HEK293 (cell line): ENCODE results near the gene IDE.

Experiments used
- CTCF ChIA-PET: fragments of 350-600 bp; formaldehyde crosslinking; extraction: SDS; loops from one replicate; lab custom pipeline; 2021; ENCODE audit warnings: antibody characterized with exemption; lab: Yijun Ruan, JAX
- POLR2A ChIA-PET: fragments of 300-600 bp; formaldehyde crosslinking; extraction: SDS; loops from one replicate; lab custom pipeline; 2020; ENCODE audit warnings: antibody characterized with exemption, inconsistent platforms; lab: Yijun Ruan, JAX
- H3K27ac ChIP-seq: fragments of 200-500 bp; sonication (Bioruptor generic); 2 replicates; pipeline ENCODE4 v1.5.1; 2014; ENCODE audit warnings: low read depth, low read length, control low read depth, inconsistent platforms; ENCODE audit errors: extremely low read depth
- H3K36me3 ChIP-seq, 2 experiments: fragments of 200-500 bp in 1 of 2; sonication (Bioruptor generic) in 1 of 2; 1 replicate in 1 of 2; 2 replicates in 1 of 2; pipeline ENCODE4 v1.5.1; 2014 to 2017; ENCODE audit warnings: inconsistent platforms in 2 of 2, low read length in 2 of 2; ENCODE audit not compliant: control insufficient read depth in 2 of 2, insufficient read depth in 1 of 2
- H3K4me1 ChIP-seq: fragments of 200-500 bp; sonication (Bioruptor generic); 2 replicates; pipeline ENCODE4 v1.5.1; 2014; ENCODE audit warnings: mild to moderate bottlenecking, low read length, inconsistent platforms; ENCODE audit not compliant: control insufficient read depth, insufficient read depth
- H3K4me3 ChIP-seq: 2 replicates; pipeline ENCODE4 v1.5.1; 2011; ENCODE audit warnings: low read depth, mild to moderate bottlenecking, control low read depth, low read length, moderate library complexity
- H3K9me3 ChIP-seq: fragments of 200-500 bp; sonication (Bioruptor generic); 2 replicates; pipeline ENCODE4 v1.5.1; 2014; ENCODE audit warnings: low read depth, low read length, inconsistent platforms; ENCODE audit not compliant: control insufficient read depth, insufficient read depth
- GLI4 ChIP-seq: fragments of 450-650 bp; formaldehyde crosslinking; IDR thresholded peaks from 2 replicates; pipeline ENCODE4 v1.5.1; 2016; ENCODE audit warnings: missing biosample characterization, missing genetic modification characterization
- GLIS1 ChIP-seq: fragments of 450-650 bp; formaldehyde crosslinking; IDR thresholded peaks from 2 replicates; pipeline ENCODE4 v1.5.1; 2016; ENCODE audit warnings: missing biosample characterization, missing genetic modification characterization
- KLF1 ChIP-seq: fragments of 450-650 bp; formaldehyde crosslinking; IDR thresholded peaks from 2 replicates; pipeline ENCODE4 v1.5.1; 2016; ENCODE audit warnings: missing biosample characterization, missing genetic modification characterization
- MZF1 ChIP-seq: fragments of 450-650 bp; formaldehyde crosslinking; IDR thresholded peaks from 2 replicates; pipeline ENCODE4 v1.5.1; 2017; ENCODE audit warnings: missing biosample characterization, missing genetic modification characterization, borderline replicate concordance
- OSR2 ChIP-seq: fragments of 450-650 bp; formaldehyde crosslinking; IDR thresholded peaks from 2 replicates; pipeline ENCODE4 v1.5.1; 2016; ENCODE audit warnings: missing biosample characterization, missing genetic modification characterization
- PBX3 ChIP-seq: sonication (generic); formaldehyde crosslinking; IDR thresholded peaks from 2 replicates; pipeline ENCODE4 v1.8.1; 2022; ENCODE audit warnings: mild to moderate bottlenecking, moderate library complexity, missing genetic modification reagents
- SP2 ChIP-seq: fragments of 450-650 bp; formaldehyde crosslinking; IDR thresholded peaks from 2 replicates; pipeline ENCODE4 v1.5.1; 2016; ENCODE audit warnings: missing biosample characterization, missing genetic modification characterization
- SP3 ChIP-seq: fragments of 450-650 bp; formaldehyde crosslinking; IDR thresholded peaks from 2 replicates; pipeline ENCODE4 v1.5.1; 2016; ENCODE audit warnings: missing biosample characterization, missing genetic modification characterization
- ZBTB8A ChIP-seq: fragments of 450-650 bp; formaldehyde crosslinking; IDR thresholded peaks from 2 replicates; pipeline ENCODE4 v1.5.1; 2016; ENCODE audit warnings: missing biosample characterization, missing genetic modification characterization
- ZNF114 ChIP-seq: fragments of 450-650 bp; formaldehyde crosslinking; IDR thresholded peaks from 2 replicates; pipeline ENCODE4 v1.5.0; 2017; ENCODE audit warnings: missing biosample characterization, missing genetic modification characterization
- ZNF148 ChIP-seq: fragments of 450-650 bp; formaldehyde crosslinking; IDR thresholded peaks from 2 replicates; pipeline ENCODE4 v1.5.0; 2017; ENCODE audit warnings: missing biosample characterization, missing genetic modification characterization, borderline replicate concordance
- ZNF16 ChIP-seq: fragments of 450-650 bp; formaldehyde crosslinking; IDR thresholded peaks from 2 replicates; pipeline ENCODE4 v1.5.1; 2016; ENCODE audit warnings: low read depth, missing biosample characterization, missing genetic modification characterization
- ZNF2 ChIP-seq: fragments of 450-650 bp; formaldehyde crosslinking; IDR thresholded peaks from 2 replicates; pipeline ENCODE4 v1.5.1; 2016; ENCODE audit warnings: missing biosample characterization, missing genetic modification characterization
- ZNF394 ChIP-seq: fragments of 450-650 bp; formaldehyde crosslinking; IDR thresholded peaks from 2 replicates; pipeline ENCODE4 v1.5.1; 2016; ENCODE audit warnings: missing biosample characterization, missing genetic modification characterization, mild to moderate bottlenecking, moderate library complexity, borderline replicate concordance
- ZNF423 ChIP-seq: fragments of 450-650 bp; formaldehyde crosslinking; IDR thresholded peaks from 2 replicates; pipeline ENCODE4 v1.5.1; 2016; ENCODE audit warnings: missing biosample characterization, missing genetic modification characterization
- ZNF449 ChIP-seq: fragments of 450-650 bp; formaldehyde crosslinking; IDR thresholded peaks from 2 replicates; pipeline ENCODE4 v1.5.1; 2017; ENCODE audit warnings: missing biosample characterization, mild to moderate bottlenecking, missing genetic modification characterization, moderate library complexity
- ZNF521 ChIP-seq: fragments of 450-650 bp; formaldehyde crosslinking; IDR thresholded peaks from 2 replicates; pipeline ENCODE4 v1.5.1; 2017; ENCODE audit warnings: missing biosample characterization, mild to moderate bottlenecking, missing genetic modification characterization
- ZNF571 ChIP-seq: fragments of 450-650 bp; formaldehyde crosslinking; IDR thresholded peaks from 2 replicates; pipeline ENCODE4 v1.5.0; 2017; ENCODE audit warnings: missing biosample characterization, missing genetic modification characterization
- ZNF623 ChIP-seq: fragments of 450-650 bp; formaldehyde crosslinking; IDR thresholded peaks from 2 replicates; pipeline ENCODE4 v1.5.1; 2016; ENCODE audit warnings: missing biosample characterization, missing genetic modification characterization
- ZNF624 ChIP-seq: fragments of 450-650 bp; formaldehyde crosslinking; IDR thresholded peaks from 2 replicates; pipeline ENCODE4 v1.5.1; 2017; ENCODE audit warnings: missing biosample characterization, missing genetic modification characterization
- ZNF677 ChIP-seq: fragments of 450-650 bp; IDR thresholded peaks from 2 replicates; pipeline ENCODE4 v1.5.0; 2018; ENCODE audit warnings: missing biosample characterization, mild to moderate bottlenecking, missing genetic modification characterization, moderate library complexity
- ZNF692 ChIP-seq: fragments of 450-650 bp; formaldehyde crosslinking; IDR thresholded peaks from 2 replicates; pipeline ENCODE4 v1.5.1; 2016; ENCODE audit warnings: missing biosample characterization, missing genetic modification characterization
- ZSCAN30 ChIP-seq: fragments of 450-650 bp; IDR thresholded peaks from 2 replicates; pipeline ENCODE4 v1.5.1; 2018; ENCODE audit warnings: missing biosample characterization, mild to moderate bottlenecking, missing genetic modification characterization, moderate library complexity

IDE gene

GRCh38 chr10:92486637-92487036 is 87.3 kb downstream of the IDE start:
- CTCF ChIA-PET = interaction anchor here (1.7 kb wide), 1 partner anchor 30 kb away, joined by 7 read pairs; no protein-coding TSS in a partner anchor
- Histone ChIP-seq H3K36me3 (peaks cover 56 to 71% of the 10 kb centered on the region in 2 experiments), H3K9me3 (no peaks in the 10 kb centered on the region), H3K4me1 (no peaks in the 10 kb centered on the region), H3K27ac (no peak overlapping the region), H3K4me3 (no peak overlapping the region)
- POLR2A ChIA-PET = no interaction called here
- TF ChIP-seq ZNF677 (no peak), SP2 (tag by site-specific recombination) (no peak), ZNF114 (tag by site-specific recombination) (no peak), ZNF521 (tag by site-specific recombination) (no peak), ZNF624 (no peak), SP3 (tag by site-specific recombination) (no peak), ZNF394 (tag by site-specific recombination) (no peak), MZF1 (tag by site-specific recombination) (no peak), ZNF571 (tag by site-specific recombination) (no peak), ZNF449 (tag by site-specific recombination) (no peak), PBX3 (no peak), GLI4 (tag by site-specific recombination) (no peak), KLF1 (tag by site-specific recombination) (no peak), OSR2 (tag by site-specific recombination) (no peak), ZBTB8A (tag by site-specific recombination) (no peak), ZNF423 (tag by site-specific recombination) (no peak), ZNF2 (tag by site-specific recombination) (no peak)

- H3K27ac ChIP-seq = no peak overlapping the region
- H3K9me3 ChIP-seq = no peaks in the 10 kb centered on the region
- H3K4me1 ChIP-seq = no peaks in the 10 kb centered on the region
- peaks cover 35 to 59% of the 10 kb centered on the region in 2 experiments for H3K36me3 ChIP-seq
- CTCF ChIA-PET = no interaction called here
- TF ChIP-seq ZNF692 (tag by site-specific recombination) (no peak), GLIS1 (tag by site-specific recombination) (peak; percentile 72; the same call in 1 of the 2 replicates)
- POLR2A ChIA-PET = no interaction called here
- no peak overlapping the region for H3K4me3 ChIP-seq
Measured at GRCh38 chr10:92483539-92483938, 90.4 kb downstream of the IDE start.

GRCh38 chr10:92480413-92480812 is 93.5 kb downstream of the IDE start:
- H3K4me3 ChIP-seq = no peak overlapping the region
- H3K27ac ChIP-seq = no peak overlapping the region
- H3K36me3 ChIP-seq = peaks cover 12 to 46% of the 10 kb centered on the region in 2 experiments
- CTCF ChIA-PET = interaction anchor here (0.6 kb wide), 3 partner anchors 10 to 120 kb away, joined by 3 read pairs; no protein-coding TSS in a partner anchor
- POLR2A ChIA-PET = no interaction called here
- H3K4me1 ChIP-seq = no peaks in the 10 kb centered on the region
- H3K9me3 ChIP-seq = no peaks in the 10 kb centered on the region
- TF ChIP-seq ZNF148 (tag by site-specific recombination) (no peak), ZSCAN30 (tag by site-specific recombination) (no peak), ZNF623 (no peak), ZNF16 (no peak)
